G401 (cell line): ENCODE results near the gene ERMAP. TPM values are rescaled to one million over a fixed set of nuclear protein-coding genes. Genes with fewer than 3 reads are reported as not detected.

ENCODE experiments used
- DNase-seq: peaks from one replicate; pipeline ENCODE4 v3.0.0-alpha.2; 2015; ENCODE audit warnings: low spot score
- in situ Hi-C: cut with HindIII; loops from 2 replicates; pipeline ENCODE4 v1.10.0; 2016; ENCODE audit warnings: low sequenced_read_pairs, mixed read lengths
- total RNA-seq: library from RNA; depleted of rRNA; stranded (reverse); fragments of >200 nt; shearing (Covaris generic); gene quantifications from 2 replicates; pipeline ENCODE4 v1.2.3, GENCODE V29; 2014; rRNA removed

The ERMAP gene, protein sequence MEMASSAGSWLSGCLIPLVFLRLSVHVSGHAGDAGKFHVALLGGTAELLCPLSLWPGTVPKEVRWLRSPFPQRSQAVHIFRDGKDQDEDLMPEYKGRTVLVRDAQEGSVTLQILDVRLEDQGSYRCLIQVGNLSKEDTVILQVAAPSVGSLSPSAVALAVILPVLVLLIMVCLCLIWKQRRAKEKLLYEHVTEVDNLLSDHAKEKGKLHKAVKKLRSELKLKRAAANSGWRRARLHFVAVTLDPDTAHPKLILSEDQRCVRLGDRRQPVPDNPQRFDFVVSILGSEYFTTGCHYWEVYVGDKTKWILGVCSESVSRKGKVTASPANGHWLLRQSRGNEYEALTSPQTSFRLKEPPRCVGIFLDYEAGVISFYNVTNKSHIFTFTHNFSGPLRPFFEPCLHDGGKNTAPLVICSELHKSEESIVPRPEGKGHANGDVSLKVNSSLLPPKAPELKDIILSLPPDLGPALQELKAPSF
- total RNA-seq: 5.3 and 8.1 TPM in 2 replicates

DNA sequence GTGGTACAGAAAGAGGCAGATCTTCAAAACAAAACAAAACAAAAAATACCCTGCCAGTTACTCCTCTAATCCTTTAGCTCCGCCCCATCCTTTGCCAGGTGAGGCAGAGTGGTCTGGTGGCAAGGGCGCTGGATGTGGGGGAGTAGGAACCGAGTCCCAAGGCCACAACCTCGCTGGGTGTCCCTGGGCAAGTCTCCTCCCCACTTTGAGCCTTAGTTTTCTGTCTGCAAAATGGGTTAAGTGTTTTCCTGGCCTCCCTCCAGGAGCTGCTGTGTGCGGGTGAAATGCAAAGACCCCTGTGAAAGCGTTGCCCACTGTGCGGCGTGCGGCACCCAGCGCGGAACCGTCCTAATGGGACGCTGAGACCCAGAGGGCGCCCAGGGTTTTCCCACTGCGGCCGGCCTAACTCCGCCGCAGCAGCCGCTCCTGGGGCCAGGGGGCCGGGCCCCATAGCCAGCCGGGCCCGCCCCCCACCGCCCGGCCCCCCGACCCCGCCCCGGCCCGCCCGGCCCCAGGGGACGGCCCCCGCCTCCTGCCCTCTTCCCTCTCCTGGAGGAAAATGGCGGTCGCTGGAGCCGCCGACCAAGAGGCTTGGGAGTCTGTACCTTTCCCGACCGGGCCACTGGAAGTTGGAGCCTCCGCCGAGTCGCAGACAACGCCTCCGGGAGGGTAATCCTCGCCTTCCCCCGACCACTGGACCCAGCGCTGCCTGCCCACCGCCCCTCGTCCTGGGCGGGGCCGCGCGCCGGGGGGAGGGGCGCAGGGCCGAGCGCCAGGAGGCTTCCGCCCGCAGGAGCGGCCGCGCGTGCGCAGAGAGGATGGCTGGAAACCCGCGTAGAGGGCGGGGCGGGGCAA, at the start of gene ERMAP, which contains the start of gene SVBP:
ERMAP (plus strand) TSS at position 538 of the 855 bp plus-strand sequence. CDS start 13,327 bp downstream, outside the sequence.
SVBP (minus strand) TSS at position 813 of the 855 bp plus-strand sequence. CDS start 853 bp downstream, outside the sequence.
- in situ Hi-C loops: no loop called here

DNA sequence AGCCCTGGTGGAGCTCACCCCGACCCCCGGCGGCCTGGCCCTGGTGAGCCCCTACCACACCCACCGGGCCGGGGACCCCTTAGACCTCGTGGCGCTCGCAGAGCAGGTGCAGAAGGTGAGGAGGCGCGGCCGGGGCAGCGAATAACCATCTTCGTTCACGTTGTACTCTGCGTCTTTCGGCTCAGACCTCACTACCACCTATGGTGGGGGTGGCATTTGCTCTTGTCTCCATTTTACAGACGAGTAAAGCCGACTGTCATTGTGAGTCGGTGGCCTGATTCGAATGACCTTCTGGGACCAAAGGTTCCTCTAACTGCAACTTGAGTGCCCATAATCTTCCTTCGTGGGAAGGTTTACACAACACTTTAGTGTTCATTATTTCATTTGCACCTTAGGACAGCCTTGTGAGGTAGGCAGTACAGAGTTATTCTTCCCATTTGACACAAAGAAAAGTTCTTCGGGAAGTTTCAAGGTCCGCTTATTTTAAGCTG, 49.4 kb upstream of the ERMAP start:
- in situ Hi-C loops: no loop called here

More for the DNA sequence above, at the start of gene ERMAP, which contains the start of gene SVBP:
- DNase-seq: peak; percentile 90

DNA sequence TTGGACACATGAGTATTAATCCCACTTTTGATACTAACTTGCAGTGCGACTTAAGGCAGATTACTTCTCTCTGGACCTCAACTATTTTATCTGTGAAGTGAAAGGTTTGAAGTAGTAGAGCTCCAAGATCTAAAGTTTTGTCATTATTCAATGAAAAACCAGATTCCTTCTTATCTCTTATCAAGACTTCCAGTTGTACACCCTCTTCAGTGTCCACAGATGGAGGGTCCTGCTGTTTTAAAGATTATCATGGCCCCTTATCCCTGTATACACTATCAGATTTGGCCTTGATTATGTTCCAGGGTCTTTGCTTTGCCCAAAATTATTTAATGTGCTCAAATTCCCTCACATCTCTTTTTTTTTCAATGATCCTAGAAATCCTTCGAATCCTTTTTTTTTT, 48.8 kb upstream of the ERMAP start:
- no peak for DNase-seq
- in situ Hi-C loops: no loop called here

More for the DNA sequence above, 49.4 kb upstream of the ERMAP start:
- no peak for DNase-seq

DNA sequence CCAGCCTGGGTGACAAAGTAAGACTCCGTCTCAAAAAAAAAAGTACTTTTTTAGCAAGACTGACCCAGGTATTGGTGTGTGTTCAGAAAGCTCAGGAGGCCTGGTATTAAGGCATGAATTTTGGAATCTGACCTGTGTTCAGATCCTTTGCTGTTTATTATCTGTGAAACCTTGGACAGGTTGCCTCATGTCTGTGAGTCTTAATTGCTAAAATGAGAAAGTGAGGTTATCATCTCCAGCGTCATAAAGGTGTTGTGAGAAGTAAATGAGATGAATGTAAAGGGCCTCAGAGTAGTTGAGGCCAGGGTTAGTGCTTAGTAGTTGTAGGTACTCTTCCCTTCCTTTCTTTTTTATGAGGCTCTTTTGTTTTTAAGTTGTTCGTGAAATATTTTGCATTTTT, 47.1 kb upstream of the ERMAP start:
- in situ Hi-C loops: no loop called here
- DNase-seq: no peak

DNA sequence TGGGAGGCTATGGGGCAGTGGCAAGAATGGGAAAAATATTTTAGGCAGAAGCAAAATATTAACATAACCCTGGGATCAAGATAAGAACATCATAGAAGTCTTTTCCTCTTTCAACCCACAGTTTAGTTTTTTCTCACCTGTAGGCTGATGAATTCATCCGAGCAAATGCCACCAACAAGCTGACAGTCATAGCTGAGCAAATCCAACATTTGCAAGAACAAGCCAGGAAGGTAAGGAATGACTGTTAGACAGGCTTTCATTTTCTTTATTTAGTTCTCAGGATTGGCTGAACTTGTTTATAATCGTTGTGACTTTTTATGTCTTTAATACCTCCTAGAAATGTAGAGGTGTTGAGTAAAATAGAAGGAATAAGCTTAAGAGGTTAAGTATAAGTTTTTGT, 43.5 kb upstream of the ERMAP start:
- in situ Hi-C loops: no loop called here
- DNase-seq: no peak

DNA sequence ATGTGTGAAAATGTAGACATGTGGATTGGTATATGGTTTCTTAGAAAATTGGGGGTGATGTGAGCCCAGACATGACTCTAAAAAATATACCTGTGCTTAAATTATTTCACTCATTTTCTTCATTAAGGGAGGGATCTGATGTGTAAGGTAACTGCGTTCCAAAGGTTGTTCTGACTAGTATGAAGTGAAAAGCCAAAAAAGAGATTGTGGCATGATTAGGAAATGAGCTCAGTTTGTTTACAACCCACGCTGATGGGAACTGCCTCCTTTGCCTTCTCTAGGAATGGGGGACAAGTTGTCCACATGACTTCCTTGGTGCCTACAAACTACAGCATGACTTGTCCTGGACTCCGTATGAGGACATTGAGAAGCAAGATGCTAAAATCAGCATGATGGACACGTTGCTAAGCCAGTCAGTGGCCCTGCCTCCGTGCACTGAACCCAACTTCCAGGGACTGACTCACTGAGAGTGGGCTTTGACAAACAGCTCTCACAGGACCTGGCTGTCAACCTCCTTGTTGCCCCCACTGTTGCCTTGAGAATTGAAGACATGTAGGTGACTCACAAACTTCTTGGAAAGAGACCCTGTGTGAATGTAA, 41.9 kb upstream of the ERMAP start:
- no peak for DNase-seq
- in situ Hi-C loops: no loop called here

DNA sequence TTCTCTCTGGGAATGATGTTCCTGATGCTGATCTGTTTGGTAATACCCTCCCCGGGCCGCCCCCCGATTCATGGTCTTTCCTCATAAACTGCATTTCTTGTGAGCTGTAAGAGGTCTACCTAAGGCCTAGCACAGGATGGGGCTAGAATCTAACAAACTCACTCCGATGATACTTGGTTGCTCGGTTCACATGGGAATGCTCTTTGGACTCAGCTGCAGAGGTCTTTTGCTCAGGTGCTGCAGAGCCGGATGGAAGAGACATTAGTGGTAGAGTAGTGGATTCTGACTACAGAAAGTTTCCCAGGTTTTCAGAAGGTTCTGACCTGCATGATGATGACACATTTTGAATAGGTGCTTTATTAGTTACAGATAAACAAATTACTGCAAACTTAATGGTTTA, 40.4 kb upstream of the ERMAP start:
- in situ Hi-C loops: no loop called here
- no peak for DNase-seq

DNA sequence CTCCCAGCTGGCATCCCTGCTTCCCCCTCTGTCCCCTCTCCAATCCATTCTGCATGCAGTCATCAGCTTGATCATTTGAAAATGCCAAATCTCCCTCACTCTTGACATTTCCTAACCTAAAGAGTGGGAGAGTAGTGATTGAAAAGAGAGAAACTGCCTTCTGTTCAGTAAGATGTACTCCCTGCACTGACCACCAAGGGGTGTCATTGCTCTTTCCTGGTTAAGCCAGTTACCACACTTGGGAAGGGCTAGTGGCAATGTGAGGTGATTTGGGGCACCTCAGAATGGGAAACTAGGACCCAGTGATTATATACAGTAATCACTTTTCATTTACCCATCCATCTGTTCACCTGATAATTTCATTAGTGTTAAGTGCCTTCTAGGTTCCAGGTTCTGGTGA, 39.1 kb upstream of the ERMAP start:
- in situ Hi-C loops: no loop called here
- peak; percentile 43 for DNase-seq

DNA sequence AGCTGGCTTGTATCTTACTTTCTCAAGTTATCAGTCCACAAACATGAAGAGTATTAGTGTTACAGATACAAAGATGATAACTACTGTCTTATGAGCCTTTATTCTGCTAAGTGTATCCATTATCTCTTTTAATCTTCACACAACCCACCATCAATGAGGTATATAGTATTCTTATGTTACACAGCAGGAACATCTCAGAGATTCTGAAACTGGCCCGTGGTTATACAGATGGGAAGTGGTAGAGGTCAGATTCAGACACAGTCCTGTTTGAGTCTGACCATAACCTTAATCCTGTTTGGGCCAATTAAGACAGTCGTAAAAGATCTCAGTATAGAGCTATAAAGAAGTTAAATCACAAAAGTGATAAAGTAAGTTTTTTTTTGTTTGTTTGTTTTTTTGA, 37.2 kb upstream of the ERMAP start:
- in situ Hi-C loops: no loop called here

DNA sequence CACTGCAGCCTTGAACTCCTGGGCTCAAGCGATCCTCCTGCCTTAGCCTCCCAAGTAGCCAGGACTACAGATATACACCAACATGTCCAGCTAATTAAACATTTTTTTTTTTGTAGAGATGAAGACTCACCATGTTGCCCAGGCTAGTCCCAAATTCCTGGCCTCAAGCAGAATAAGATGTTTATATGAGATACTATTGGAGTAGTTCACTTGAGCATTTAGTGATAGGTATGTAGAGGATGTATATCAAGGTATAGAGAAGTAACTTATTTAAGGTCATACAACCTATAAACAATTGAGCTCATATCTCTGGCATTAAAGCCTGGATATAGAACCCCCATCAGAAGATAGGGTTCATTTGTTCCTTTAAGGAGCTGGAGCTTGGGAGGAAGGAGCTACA, 36.7 kb upstream of the ERMAP start:
- DNase-seq: no peak
- in situ Hi-C loops: no loop called here

More for the DNA sequence above, 37.2 kb upstream of the ERMAP start:
- DNase-seq: no peak

DNA sequence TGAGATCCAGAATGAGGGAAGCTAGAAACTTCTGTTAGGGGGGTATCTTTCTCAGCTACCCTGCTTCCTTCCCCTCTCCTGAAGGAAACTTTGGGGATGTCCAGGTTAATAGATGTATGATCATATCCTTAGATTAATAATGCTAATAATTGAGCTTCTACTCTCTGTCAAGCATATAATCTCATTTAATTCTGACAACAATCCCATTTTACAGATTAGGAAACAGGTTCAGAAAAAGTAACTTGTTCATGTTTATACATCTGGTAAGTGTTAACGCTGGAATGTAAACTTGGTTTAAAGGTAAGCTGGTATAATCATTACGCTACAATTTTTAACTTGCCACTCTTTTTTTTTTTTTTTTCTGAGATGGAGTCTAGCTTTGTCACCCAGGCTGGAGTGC, 33.8 kb upstream of the ERMAP start:
- no peak for DNase-seq
- in situ Hi-C loops: no loop called here

DNA sequence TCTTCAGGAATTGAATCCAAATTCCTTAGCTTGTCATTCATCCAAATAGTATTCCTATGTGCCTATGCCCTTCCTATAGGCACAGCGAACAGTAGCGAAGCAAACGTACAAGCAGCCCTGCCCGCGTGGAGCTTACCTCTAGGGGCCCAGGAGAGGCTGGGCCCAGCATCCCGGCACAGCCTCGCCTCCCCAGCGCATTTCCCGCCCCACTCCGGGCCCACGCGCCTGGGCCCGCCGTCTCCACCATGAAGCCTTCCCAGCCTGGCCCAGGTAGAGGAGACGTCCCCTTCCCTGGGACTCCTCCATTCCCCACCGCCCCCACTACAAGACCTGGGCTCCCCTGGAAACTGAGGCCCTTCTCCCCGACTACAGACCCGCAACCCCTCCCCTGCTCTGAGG, 32.4 kb upstream of the ERMAP start:
- no peak for DNase-seq
- in situ Hi-C loops: no loop called here

DNA sequence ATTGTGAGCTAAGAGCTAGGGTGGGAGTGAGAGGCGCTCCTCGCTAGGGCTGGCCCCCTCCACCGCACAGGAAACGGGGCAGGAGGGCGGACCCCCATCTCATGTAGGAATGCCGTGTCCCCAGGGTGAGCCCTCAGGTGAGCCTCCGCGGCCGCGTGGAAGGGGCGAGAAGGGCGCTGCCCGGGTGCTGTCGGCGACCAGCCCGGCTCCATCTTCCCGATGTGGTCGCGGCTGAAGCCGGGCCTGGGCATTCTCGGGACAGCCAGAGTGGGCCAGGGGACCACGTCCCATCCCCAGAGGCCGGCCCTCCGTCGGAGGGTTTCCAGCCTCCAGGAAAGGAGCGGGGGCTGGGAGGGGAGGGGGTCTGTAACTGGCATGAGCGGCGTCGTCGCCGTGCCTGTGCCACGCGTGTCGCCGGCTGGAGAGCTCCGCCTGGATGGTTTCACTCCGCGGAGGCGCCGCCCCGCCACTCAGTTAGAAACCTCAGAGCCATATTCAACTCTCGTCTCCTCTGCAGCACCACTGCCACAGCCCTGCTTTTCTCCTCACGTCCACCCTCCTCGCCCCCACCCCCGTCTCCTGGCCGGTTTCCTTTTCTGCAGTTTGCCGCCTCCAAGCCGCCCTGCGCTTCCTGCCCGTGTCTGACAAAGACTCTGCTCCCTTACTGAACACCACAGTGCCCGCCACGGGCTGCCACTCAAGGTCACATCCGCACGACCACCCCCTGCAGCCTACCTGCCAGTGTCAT, 31.8 kb upstream of the ERMAP start, which contains the start of gene TMEM269:
TMEM269 (plus strand) TSS at position 46 of the 748 bp plus-strand sequence. CDS start 4,903 bp downstream, outside the sequence.
- in situ Hi-C loops: no loop called here

DNA sequence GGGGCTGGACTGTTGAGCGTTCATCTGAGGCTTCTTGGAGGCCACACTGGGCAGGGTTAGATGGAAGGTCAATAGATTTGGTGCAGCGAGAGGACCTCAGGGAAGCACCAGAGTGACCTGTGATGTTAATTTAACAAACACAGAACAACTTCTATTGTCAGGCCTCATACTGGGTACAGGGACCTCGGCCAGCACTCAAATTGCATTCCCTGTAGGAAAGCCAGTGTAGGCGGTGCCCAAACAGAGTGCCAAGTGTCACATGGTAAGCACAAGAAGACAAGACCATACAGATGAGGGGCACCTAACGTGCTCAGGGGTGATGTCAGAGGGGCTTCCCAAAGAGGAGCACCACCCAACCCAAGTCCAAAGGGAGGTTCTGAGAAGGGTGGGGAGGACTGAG, 30.8 kb upstream of the ERMAP start:
- no peak for DNase-seq
- in situ Hi-C loops: no loop called here

More for the DNA sequence above, 31.8 kb upstream of the ERMAP start, which contains the start of gene TMEM269:
- no peak for DNase-seq

DNA sequence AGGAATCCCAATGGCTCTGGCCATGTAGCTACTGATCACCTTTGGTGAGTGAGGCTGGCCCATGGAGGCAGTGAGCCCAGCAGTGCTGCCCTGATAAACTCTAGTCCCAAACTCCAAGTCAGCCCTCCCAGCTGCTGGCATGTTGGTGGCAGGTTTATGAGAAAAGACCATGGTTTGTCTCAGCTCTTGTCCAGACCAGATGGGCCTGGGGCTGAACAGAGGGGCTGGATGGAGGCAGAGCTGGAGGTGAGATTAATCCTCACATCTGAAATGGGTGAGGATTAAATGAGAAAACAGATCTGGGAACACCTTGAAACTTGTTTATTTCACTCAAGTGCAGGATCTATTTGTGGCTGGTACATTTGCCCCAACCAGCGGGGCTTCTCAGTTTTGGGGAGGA, 28.9 kb upstream of the ERMAP start:
- no peak for DNase-seq
- in situ Hi-C loops: no loop called here

DNA sequence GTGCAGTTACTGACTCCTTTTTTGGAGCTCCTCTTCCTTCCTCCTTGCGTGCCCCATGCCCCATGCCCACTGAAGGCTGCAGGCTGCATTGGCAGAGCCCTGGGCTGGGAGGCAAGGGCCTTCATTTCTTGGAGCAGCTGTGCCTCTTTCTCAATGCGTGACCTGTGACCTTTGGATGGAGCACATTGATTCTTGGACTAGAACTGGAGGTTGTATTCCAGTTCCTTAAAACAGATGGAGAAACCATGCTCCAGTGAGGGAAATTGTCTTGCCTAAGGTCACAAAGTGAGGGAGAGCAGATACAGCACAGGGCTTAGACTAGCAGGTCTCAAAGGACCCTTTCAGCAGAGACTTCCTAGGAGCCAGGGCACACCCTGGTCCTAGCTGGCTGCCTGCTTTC, 23.1 kb upstream of the ERMAP start:
- DNase-seq: no peak
- in situ Hi-C loops: no loop called here

DNA sequence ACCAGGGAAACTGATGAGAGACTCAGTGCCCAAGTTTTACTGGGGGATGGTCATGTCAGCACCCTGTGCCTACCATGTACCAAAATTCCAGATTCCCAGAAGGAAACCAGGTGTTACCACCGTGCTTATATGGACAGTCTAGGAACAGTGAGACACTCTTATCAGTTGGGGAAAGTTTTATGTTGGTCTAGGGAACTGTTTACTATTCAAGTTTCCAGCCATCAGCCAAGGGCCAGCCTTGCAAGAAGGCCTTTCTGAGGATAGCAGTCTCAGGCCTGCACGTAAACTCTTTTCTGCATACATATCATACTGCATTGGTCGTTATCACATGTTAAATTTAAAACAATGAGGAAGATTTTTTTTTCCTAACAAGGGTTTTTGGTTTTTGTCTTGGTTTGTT, 19.5 kb upstream of the ERMAP start:
- in situ Hi-C loops: no loop called here
- no peak for DNase-seq

DNA sequence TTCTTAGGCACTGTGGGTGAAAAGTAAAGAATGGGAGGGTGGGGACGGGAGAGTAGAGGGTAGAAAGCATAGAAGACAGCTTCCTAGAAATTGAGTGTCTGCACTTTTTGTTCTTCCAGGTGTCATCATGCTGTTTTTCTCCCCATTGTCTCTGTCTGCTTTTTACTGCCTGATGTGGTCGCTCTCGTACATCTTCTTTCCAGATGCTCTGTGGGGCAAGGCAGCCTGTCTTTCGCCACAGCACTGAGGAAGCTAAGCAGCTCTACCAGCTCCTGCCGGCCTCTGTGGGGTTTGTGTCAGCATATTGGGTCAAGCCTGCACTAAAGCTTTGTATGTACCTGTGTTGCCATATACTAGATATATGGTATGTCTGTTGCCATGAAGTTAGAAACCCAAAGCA, 18.9 kb upstream of the ERMAP start:
- no peak for DNase-seq
- in situ Hi-C loops: no loop called here
